SW480 (cell line): ENCODE results near the gene STYX.
"Not testable (repeated sequence)": the region's sequence is repeated elsewhere in the genome, so short reads cannot be mapped to it uniquely, and the experiment has no call there.

Experiments used
- DNase-seq: peaks from one replicate; pipeline ENCODE4 v3.0.0-alpha.2; 2016; ENCODE audit warnings: low spot score

The STYX gene

DNA sequence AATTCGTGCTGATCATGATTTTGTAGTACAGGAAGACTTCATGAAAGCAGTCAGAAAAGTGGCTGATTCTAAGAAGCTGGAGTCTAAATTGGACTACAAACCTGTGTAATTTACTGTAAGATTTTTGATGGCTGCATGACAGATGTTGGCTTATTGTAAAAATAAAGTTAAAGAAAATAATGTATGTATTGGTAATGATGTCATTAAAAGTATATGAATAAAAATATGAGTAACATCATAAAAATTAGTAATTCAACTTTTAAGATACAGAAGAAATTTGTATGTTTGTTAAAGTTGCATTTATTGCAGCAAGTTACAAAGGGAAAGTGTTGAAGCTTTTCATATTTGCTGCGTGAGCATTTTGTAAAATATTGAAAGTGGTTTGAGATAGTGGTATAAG, 2.5 kb upstream of the STYX start:
- not testable (repeated sequence) for DNase-seq

DNA sequence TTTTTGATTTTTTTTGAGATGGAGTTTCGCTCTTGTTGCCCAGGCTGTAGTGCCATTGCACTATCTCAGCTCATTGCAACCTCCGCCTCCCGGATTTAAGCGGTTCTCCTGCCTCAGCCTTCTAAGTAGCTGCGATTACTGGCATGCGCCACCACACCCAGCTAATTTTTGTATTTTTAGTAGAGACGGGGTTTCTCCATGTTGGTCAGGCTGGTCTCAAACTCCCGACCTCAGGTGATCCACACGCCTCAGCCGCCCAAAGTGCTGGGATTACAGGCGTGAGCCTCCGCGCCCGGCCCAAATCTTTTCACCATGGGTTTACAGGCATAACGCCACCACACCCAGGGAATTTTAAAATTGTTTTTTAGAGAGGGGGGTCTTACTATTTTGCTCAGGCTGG, 931 bp upstream of the STYX start:
- not testable (repeated sequence) for DNase-seq

DNA sequence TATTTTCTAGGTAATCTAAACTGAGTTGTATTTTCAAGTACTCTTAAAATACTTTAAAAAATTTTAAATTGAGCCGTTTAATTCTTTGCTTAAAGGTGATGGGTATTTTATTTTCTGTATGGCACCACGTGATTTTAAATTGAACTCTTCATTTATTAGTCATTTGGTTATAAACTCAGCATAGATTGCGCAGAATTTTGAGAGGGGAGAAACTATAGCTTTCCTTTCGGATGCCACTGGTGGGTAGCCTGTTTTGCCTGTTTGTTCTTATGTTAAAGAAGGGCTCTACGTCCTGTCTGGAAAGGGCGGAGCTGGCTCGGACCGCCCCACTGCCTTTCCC, 411 bp upstream of the STYX start:
- DNase-seq: no peak

DNA sequence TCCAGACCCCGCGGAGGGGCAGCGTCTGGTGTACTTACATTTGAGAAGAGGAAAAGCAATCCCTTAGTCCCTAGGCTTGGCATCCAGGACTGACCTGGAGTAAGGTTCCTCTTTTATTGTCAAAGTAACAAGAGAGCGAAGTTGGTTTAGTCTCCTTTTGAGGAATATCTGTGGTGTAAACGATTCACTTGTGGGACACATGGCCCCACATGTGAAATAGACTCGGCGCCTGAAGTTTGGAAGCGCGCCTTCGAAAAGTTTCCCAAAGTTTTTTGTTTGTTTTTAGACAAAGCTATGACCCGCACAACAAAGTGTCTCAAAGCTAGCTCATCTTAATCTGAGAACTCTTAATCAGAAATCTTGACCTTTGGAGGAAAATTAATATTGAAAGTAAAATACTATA, 744 bp downstream of the STYX start:
- DNase-seq: no peak

DNA sequence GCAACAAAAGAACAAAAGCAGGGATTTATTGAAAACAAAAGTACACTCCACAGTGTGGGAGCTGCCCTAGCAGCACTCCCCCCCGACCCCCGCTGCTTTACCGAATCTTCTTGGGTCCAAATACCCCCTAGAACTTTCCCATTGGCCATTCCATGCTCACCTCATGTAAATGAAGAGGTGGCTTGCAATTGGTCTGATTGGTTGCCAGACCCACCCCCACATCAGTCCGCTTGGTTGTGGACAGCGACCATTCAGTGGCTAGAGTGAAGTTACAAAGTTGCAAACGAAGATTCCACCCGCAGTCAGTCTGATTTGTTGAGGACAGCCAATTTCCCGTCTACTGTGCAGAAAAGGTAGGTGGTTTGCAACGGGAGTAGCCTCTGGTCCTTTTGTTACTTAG, 3.9 kb downstream of the STYX start:
- DNase-seq: no peak

DNA sequence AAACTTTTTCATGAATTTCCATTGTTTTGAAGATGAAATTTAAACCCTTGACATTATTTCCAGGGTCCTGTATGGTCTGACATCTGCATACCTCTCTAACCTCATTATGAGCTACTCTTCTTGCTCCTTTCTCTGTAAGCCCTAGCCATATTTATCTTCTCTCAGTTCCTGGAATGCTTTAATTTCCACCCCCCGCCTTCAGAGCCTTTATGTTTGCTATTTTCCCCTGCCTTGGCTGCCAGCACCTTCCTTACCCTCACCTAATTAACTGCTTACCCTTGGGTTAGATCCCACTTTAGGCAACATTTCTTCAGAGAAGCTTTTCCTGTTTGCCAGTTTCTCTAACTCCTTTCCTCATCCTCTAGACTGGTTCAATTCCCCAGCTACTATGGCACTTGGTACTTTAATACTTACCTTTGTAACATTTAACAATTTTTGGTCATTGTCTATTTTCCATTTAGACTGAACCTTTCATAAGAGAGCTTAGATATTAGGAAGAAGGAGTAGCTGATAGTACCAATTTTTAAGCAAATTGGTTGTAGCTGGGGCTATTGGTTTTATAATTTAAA, 6.0 kb downstream of the STYX start:
- no peak for DNase-seq

DNA sequence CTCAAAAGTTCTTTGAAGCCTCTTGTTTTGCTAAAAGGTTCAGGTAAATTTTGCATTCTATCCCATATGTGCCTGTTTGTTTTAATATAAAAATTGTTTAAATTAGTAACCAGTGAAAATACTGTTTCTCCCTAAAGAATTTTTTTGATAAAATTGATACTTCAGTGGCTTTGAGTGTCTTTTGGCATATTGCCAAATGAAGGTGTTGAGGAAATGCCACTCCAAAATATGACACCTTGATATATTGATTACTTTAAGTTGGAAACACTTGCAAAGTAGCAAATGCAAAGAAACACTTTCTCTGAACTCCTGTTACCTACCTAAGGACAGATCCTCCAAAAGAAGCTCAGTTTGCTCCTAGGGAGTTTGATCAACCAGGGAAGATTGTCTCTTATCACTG, 8.4 kb downstream of the STYX start:
- no peak for DNase-seq

DNA sequence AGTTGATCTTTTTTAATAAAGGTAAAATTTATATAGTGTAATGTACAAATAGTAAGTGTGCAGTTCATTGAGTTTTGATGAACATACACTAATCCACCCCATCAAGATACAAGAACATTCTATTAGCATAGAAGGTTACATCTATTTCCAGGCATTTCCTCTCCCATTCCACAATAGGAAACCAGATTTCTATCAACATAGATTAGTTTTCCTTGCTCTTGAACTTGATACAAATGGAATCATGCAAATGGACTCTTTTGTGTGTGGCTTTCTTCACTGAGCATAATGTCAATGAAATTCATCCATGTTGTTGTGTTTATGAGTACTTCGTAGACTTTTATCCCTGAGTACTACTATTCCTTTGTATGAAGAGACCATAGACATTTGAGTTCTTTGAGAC, 10.8 kb downstream of the STYX start:
- DNase-seq: no peak

DNA sequence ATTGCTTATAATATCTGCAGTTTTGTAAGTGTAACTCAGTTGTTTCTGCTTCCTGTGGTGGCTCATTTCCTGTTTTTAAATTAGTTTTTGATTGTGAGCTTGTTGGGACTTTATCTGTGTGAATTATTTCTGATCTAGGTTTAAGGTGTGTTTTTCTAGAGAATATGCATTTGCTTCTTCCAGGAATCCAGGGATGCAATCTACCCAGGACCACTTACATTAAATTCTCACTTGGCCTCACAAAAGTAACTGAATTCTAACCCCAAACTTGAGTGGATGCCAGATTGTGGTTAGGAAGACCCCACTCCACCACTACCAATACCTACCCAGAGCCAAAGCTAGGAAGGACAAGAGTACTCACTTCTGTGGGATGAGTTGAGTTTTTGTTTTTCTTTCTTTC, 11.9 kb downstream of the STYX start:
- DNase-seq: no peak

DNA sequence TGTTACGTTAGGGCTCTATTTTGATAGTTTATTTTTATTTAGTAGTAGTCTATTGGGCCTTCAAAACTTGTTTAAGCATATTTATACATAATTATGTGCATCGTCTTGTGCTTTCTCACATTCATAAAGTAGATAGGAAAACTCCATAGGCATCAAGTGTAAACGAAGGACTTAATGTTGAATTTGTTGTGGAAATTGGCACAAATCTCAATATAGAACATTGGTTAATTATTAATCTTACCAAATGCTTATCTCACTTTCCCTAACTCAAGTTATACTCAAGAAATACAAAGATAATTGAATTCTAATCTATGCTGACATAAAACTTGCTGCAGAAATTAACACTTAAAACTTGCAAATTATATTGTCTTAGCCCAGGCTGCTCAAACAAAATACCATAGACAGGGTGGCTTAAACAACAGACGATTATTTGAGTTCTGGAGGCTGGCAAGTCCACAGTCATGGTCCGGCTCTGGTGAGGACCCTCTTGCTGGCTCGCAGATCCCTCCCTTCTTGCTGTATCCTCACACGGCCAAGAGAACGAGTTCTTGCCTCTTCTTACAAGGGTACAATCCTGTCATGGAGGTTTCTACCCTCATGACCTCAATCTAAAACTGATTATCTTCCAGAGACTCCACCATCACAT, 18.8 kb downstream of the STYX start:
- DNase-seq: no peak

DNA sequence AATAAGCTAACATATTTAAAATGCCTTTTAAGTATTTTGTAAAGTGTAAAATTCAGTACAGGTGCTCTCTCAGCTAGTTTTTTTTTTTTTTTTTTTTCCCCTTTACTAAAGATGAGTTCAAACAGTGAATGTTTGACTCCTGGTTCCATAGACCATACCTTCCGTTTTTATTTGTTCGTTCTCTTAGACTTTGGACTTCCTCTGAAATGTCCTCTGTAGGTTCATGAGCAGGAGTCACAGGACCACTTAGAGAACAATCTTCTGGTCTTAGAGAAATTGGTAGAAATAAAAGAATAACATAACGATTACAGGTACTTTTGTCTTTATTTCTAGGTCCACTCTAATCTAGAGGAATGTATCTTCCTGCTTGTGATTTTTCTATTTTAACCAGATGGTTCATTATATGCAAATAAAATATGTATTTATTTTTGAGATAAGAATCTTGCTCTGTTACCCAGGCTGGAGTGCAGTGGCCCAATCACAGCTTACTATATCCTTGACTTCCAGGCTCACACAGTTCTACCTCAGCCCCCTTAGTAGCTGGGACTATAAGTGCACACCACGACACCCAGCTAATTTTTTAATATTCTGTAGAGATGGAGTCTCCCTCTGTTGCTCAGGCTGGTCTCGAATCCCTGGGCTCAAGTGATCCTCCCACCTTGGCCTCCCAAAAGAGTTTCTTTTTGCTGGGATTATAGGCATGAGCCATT, 25.8 kb downstream of the STYX start:
- DNase-seq: no peak

DNA sequence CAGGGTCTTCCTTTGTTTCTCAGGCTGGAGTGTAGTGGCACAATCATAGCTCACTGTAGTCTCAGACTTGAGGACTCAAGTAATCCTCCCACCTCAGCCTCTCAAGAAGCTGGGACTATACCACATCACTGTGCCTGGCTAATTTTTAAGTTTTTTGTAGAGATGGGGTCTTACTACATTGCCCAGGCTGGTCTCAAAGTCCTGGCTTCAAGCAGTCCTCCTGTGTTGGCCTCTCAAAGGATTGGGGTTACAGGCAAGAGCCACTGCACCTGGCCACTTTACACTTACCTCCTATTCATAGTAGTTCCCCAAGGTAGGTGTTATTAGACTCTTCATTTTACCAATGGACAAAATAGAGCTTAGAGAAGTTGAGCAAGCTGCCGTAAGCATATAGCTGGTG, 29.2 kb downstream of the STYX start:
- no peak for DNase-seq

DNA sequence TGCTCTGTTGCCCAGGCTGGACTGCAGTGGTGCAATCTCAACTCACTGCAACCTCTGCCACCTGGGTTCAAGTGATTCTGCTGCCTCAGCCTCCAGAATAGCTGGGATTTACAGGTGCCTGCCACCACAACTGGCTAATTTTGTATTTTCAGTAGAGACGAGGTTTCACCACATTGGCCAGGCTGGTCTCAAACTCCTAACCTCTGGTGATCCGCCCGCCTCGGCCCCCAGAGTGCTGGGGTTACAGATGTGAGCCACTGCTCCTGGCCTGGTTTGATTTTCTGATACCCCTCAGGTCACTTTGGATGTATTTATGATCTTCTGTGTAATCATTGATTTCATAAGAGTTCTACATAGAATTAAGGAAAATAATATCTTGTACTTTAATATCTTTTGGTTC, 33.0 kb downstream of the STYX start:
- not testable (repeated sequence) for DNase-seq

DNA sequence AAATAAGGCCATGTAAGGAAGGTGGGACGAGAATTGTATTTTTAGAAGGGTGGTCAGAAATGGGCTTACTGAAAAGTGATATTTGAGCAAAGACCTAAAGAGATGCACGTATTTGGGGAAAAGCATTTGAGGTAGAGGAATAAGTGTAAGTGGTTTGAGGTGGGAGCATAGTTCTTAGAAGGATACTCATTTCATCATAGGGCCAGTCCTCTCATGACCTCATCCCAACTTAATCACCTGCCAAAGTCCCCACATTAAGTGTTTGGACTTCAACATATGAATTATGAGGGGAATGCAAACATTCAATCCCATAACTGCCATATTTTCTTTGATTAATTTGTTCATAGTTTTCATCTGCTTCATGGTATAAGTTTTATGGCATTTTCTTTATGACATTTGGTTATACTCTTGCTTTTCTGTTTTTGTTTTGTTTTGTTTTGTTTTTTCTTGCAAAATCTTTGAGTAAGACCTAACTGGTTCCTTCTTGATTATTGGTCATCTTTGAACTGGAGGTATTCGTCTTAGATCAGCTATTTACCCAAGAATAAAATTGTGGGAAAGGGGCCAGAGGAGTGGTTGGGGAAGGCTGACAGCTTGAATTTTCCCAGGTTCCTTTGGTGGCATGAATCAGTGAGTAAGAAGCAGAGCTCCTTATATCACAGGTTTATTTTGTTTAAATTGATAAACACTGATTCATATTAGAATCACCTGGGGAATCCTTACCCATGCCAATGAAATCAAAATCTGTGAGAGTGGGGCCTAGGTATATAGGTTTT, 37.3 kb downstream of the STYX start:
- DNase-seq: no peak

DNA sequence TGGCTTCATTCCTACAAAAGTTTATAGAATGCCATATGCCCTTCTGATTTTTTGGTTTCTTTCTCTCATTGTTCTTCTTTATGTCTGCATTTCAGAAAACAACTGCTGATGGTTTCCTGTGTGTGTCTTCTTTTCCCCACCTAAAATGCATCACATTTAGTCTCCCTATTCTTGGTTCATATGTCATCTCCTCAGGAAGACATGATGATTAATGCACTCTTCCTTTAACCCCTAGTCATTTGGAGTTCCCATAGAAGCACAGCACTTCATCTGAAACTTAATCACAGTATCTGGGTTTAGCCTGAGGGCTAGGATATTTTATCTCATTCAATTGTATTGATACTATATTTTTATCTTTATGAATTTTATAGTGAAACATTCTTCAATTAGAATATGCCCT, 39.9 kb downstream of the STYX start:
- DNase-seq: no peak

DNA sequence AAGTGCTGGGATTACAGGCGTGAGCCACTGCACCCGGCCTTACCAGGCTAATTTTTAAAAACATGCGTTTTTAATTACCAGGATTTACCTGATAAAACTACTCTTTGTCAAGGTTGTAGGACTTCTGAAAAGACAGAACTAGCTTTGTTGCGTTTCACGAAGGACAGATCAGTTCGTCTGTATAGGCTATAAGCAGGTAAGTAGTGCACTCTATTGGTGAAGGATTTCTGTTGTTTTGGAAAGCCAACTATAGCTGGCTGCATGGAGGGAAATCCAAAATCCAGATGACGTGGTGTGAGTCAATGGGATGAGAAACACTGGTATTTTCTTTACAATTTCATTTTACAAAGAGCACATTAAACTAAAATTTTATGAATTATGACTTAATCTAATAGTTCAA, 46.9 kb downstream of the STYX start:
- no peak for DNase-seq

DNA sequence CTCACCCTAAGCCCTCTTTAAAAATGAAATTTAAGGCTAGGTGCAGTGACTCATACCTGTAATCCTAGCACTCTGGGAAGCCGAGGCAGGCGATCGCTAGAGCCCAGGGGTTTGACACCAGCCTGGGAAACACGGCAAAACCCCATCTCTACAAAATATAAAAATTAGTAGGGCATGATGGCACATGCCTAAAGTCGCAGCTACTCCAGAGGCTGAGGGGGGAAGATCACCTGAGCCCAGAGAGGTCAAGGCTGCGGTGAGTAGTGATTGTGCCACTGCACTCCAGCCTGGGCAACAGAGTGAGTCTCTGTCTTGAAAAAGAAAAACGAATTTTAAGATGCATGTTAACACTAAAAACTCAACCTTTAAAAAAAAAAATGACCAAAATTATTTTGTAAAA, 48.7 kb downstream of the STYX start:
- no peak for DNase-seq

DNA sequence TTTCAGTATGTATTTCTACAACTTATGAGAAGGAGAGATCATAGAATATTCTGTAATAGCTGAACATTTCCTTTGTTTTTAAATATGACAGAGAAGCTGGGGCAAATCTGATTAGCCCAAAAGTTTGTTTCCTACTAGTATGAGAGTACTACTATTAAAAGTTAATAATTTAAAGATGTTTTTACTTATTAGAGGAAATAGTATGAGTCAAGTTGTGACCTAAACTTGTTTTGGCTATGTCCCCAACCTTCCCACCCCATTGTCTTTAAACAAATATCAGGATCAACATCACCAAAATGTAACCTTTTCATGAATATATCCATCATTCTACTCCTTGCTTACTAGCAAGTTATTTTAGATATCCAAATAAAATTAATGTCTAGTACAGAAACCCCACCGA, 50.9 kb downstream of the STYX start:
- no peak for DNase-seq

DNA sequence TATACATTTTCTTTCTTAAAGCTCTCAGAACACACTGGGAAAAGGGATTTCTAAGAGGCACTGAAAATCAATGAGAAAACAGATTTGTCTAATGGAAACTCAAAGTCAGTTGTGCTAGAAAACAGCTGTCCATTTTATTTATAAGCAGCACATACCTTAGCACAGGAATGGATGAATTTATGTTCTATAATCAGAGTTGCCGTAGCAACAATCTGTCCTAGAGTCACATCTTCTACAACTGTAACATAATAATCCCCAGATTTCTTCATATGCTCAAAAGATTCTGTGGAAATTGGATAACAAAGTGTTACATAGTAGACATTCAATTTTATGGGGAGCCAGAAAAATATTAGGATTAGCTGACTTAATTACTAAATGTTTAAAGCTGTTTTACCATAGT, 51.7 kb downstream of the STYX start:
- DNase-seq: no peak

DNA sequence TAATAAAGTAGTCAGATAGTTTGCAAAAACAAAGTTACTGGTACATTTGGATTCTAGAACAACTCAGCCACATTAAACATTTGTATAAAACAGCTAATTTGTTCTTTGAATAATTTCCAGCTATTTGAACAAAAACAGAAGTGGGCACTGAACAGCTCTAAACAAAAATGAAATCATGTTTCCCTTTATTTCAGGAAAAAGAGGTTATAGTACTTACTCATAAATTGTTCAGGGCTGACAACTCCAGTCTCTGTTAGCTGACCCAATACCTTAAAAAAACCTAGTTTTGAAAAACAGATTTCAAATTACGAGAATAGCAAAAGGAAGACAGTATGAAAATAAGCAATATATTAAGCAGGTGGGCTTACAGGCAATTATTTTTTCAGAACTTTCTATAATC, 53.2 kb downstream of the STYX start:
- no peak for DNase-seq

DNA sequence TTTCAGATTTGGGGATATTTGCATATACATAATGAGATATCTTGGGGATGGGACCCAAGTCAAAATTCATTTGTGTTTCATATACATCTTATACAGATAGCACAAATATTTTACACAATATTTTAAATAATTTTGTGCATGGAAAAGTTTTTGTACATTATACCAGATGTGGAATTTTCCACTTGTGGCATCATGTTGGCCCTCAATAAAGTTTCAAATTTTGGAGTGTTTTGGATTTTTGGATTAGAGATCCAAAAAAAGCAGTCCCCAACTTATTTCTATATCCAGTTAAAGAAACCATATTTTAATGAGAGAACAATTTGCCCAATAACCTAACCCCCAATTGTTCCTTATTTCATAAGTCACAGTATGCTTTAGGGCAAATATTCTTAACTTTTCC, 56.9 kb downstream of the STYX start:
- DNase-seq: no peak

DNA sequence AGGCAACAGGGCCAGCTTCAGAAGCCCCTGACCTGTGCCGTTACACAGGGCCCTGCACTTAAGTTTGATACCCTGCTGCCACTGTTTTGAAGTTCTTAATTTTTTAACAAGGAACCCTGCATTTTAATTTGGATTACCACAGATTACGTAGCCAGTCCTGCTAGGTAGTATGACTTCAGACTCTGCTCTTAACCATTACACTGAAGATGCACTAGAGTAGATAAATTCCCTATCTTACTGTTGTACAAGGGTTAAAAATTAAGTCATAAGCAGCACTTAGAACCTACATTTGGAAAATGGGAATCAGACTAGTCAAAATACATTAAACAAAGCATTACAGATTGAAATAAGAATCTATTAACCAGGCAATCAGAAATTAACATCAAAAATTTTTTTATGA, 59.2 kb downstream of the STYX start:
- DNase-seq: no peak
